DND-41 (cell line): ENCODE measurements around the gene ABCA7.

Experiments used
- CTCF ChIP-seq: IDR thresholded peaks from 2 replicates; pipeline ENCODE4 v1.5.1; 2012; ENCODE audit warnings: borderline replicate concordance, low read length, moderate library complexity, mild to moderate bottlenecking; ENCODE audit not compliant: poor library complexity, severe bottlenecking; ENCODE audit errors: extremely low read depth
- EZH2 ChIP-seq: IDR thresholded peaks from 3 replicates; pipeline ENCODE4 v1.6.1; 2012; ENCODE audit warnings: borderline replicate concordance, low read depth, mild to moderate bottlenecking, moderate library complexity, low read length, inconsistent platforms; ENCODE audit not compliant: severe bottlenecking

DNA sequence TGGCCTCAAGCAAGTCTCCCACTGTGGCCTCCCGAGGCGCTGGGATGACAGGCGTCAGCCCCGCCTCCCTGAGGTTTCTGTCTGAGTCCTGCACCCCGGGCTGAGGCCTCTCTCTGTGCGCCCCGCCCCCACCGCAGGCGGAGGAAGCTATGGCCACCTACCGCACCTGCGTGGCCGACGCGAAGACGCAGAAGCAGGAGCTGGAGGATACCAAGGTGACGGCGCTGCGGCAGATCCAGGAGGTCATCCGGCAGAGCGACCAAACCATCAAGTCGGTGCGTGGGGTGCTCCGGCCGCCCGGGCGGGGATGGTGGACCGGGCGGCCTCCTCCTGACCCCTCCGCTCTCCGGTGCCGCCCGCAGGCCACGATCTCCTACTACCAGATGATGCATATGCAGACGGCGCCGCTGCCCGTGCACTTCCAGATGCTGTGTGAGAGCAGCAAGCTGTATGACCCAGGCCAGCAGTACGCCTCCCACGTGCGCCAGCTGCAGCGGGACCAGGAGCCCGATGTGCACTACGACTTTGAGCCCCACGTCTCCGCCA, 39.7 kb downstream of the ABCA7 start:
- TF ChIP-seq CTCF: no peak
- no peak for TF ChIP-seq EZH2
